22Rv1 (cell line): ENCODE results near the gene ITIH4.

Experiments used
- H3K27ac ChIP-seq: fragments of 450-650 bp; 2 replicates; pipeline ENCODE4 v1.5.1; 2017
- ZFX ChIP-seq: fragments of 450-650 bp; IDR thresholded peaks from 2 replicates; pipeline ENCODE4 v1.6.1; 2017; ENCODE audit warnings: antibody characterized with exemption, borderline replicate concordance
- TF ChIP-seq, protein P1 (sequence below): fragments of 450-650 bp; IDR thresholded peaks from 2 replicates; pipeline ENCODE4 v1.5.1; 2017; ENCODE audit warnings: mild to moderate bottlenecking

ITIH4 gene

DNA sequence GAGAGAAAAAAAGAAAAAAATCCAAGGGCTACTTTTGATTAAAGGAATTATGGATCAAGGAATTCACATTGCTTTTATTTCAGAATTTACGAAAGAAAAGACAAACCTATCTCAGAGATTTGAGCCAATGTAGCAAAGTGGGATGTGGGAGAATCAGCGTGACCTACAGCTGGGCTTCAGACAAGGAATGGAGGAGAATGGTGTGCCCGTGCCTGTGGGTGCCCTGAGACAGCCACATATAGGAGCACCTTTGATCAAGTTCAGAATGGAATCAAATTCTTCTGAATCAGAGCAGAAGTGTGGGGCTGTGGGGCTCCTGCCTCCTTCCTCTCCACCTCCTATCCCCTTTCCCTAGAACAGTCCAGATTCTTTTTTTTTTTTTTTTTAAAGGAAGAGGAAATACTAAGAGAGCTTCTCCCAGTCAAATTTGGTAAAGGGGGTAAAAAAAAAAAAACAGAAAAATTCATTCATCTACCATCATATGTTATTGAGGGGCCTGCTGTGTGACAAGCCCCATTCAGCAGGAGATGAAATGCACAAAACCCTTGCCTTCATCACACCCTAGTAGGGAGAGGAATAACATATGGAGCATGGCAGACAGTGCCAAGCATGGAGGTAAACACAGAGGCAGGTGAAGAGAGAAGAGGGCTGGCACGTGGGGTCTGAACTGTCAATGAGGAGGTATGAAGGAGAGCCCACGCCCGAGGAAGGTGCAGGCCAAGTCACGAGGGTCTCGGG, 29.4 kb upstream of the ITIH4 start:
- TF ChIP-seq, protein P1, sequence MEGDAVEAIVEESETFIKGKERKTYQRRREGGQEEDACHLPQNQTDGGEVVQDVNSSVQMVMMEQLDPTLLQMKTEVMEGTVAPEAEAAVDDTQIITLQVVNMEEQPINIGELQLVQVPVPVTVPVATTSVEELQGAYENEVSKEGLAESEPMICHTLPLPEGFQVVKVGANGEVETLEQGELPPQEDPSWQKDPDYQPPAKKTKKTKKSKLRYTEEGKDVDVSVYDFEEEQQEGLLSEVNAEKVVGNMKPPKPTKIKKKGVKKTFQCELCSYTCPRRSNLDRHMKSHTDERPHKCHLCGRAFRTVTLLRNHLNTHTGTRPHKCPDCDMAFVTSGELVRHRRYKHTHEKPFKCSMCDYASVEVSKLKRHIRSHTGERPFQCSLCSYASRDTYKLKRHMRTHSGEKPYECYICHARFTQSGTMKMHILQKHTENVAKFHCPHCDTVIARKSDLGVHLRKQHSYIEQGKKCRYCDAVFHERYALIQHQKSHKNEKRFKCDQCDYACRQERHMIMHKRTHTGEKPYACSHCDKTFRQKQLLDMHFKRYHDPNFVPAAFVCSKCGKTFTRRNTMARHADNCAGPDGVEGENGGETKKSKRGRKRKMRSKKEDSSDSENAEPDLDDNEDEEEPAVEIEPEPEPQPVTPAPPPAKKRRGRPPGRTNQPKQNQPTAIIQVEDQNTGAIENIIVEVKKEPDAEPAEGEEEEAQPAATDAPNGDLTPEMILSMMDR, result no peak
- no peak for TF ChIP-seq ZFX

DNA sequence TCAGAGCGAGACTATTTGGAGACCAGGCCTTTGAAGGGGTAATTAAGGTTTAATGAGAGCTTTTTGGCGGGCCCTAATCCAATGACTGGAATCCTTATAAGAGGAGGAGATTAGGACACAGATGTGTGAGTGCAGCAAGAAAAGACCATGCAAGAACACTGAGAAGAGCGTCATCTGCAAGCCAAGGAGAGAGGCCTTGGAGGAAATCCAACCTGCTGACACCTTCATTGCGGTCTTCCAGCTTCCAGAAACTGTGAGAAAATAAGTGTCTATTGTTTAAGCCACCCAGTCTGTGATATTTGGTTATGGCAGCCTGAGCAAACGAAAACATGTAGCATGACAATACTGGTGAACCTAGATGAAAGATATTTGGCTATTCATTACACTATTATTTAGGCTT, 27.4 kb upstream of the ITIH4 start:
- no peak overlapping the region for H3K27ac ChIP-seq
- TF ChIP-seq ZFX, result no peak
- TF ChIP-seq, protein P1, result no peak

More for the DNA sequence above, 29.4 kb upstream of the ITIH4 start:
- no peak overlapping the region for H3K27ac ChIP-seq

- TF ChIP-seq ZFX, result no peak
- TF ChIP-seq, protein P1, result no peak
- no peak overlapping the region for H3K27ac ChIP-seq
Measured at GRCh38 chr3:52857133-52857532, 26.7 kb upstream of the ITIH4 start.

- TF ChIP-seq, protein P1, result no peak
- TF ChIP-seq ZFX, result no peak
- H3K27ac ChIP-seq, result no peak overlapping the region
Measured at GRCh38 chr3:52856666-52857065, 26.2 kb upstream of the ITIH4 start.

- H3K27ac ChIP-seq, result no peak overlapping the region
- no peak for TF ChIP-seq ZFX
- TF ChIP-seq, protein P1, result no peak
Measured at GRCh38 chr3:52854013-52854412, 23.5 kb upstream of the ITIH4 start.

- H3K27ac ChIP-seq, result no peak overlapping the region
- no peak for TF ChIP-seq ZFX
- TF ChIP-seq, protein P1, result no peak
Measured at GRCh38 chr3:52852419-52852818, 21.9 kb upstream of the ITIH4 start.

DNA sequence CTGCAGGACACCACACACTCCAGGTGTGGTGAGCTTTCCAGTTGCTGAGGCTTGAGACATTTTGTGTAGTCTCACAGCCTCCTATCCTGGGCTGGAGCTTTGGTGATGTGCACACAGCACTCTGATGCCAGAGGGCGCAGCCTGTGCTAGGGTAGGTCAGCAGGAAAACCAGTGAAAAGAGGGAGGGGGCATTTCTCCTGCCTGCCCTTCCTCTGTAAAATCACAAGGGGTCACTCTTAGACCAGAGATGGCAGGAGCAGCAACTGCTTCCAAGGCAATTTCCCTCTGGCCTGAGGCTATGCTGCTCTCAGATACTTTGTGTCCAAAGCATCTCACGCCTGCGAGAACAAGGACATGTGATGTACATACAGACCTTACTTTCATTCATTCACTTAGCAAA, 20.9 kb upstream of the ITIH4 start:
- no peak overlapping the region for H3K27ac ChIP-seq
- no peak for TF ChIP-seq ZFX
- TF ChIP-seq, protein P1, result peak; percentile 68
